ENCODE measurements around the gene APMAP.

DNA sequence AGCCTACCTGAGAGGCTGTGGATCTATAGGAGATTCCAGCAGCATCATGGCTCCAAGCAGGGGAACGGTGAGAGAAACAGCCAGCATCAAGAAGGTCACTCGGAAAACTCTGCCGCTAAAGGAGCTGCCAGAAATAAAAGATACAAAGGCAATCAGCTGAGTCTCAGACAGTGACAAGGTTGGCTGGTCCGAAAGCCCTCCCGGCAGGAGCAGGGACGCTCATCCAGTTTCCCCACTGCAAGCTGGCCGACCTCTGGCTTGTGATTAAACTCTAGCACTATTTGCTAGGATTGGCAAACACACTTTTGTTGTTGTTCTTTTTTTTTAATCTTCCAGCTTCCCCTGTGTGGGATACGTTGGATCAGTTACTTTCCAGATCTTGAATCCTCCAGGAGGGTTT, 8.7 kb downstream of the APMAP start:
- TF ChIP-seq, protein P1, sequence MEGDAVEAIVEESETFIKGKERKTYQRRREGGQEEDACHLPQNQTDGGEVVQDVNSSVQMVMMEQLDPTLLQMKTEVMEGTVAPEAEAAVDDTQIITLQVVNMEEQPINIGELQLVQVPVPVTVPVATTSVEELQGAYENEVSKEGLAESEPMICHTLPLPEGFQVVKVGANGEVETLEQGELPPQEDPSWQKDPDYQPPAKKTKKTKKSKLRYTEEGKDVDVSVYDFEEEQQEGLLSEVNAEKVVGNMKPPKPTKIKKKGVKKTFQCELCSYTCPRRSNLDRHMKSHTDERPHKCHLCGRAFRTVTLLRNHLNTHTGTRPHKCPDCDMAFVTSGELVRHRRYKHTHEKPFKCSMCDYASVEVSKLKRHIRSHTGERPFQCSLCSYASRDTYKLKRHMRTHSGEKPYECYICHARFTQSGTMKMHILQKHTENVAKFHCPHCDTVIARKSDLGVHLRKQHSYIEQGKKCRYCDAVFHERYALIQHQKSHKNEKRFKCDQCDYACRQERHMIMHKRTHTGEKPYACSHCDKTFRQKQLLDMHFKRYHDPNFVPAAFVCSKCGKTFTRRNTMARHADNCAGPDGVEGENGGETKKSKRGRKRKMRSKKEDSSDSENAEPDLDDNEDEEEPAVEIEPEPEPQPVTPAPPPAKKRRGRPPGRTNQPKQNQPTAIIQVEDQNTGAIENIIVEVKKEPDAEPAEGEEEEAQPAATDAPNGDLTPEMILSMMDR (IDR thresholded peaks at IDR 0.05): no peak
- TF ChIP-seq POLR2AphosphoS5 (IDR thresholded peaks at IDR 0.05): no peak

Measured in prostate gland (tissue), 2 donors.